WTC11 (cell line): Measurements from ENCODE around the gene EXOSC1. TPM values are rescaled to one million over a fixed set of nuclear protein-coding genes. Genes with fewer than 3 reads are reported as not detected.
A peak's percentile ranks its signal among the peaks of the same experiment; 100 is the strongest.

ENCODE experiments used
- ATAC-seq: fragments of 200-7000 bp; cut with Tn5 transposase; 2 replicates; pipeline ENCODE4 v1.10.0; 2021; ENCODE audit warnings: mild to moderate bottlenecking, moderate library complexity
- CTCF ChIA-PET: fragments of 300-600 bp; sonication (Branson Sonifier 250); formaldehyde crosslinking; loops from one replicate; lab custom pipeline; 2021; ENCODE audit warnings: antibody characterized with exemption; lab: Charles Lee
- POLR2A ChIA-PET: fragments of 350-600 bp; sonication (Branson Sonifier 250); formaldehyde crosslinking; loops from one replicate; lab custom pipeline; 2021; ENCODE audit warnings: antibody characterized with exemption; lab: Charles Lee
- DNase-seq: peaks from one replicate; pipeline ENCODE4 v3.0.0; 2021; ENCODE audit warnings: low spot score
- H3K27ac Mint-ChIP-seq: 2 replicates; pipeline ENCODE4 v1.8.0; 2021; ENCODE audit warnings: mixed read lengths
- H3K27me3 Mint-ChIP-seq: 2 replicates; pipeline ENCODE4 v1.8.0; 2021; ENCODE audit warnings: low read depth, mild to moderate bottlenecking, moderate library complexity, mixed read lengths
- H3K36me3 Mint-ChIP-seq: 2 replicates; pipeline ENCODE4 v1.8.0; 2021; ENCODE audit warnings: mixed read lengths
- H3K4me1 Mint-ChIP-seq: 2 replicates; pipeline ENCODE4 v1.8.0; 2022; ENCODE audit warnings: mixed read lengths
- H3K4me3 Mint-ChIP-seq: 2 replicates; pipeline ENCODE4 v1.8.0; 2021; ENCODE audit warnings: mild to moderate bottlenecking, moderate library complexity, mixed read lengths
- H3K9me3 Mint-ChIP-seq: 2 replicates; pipeline ENCODE4 v1.8.0; 2021; ENCODE audit warnings: mixed read lengths
- CBFB ChIP-seq: sonication (generic); formaldehyde crosslinking; IDR thresholded peaks from 2 replicates; pipeline ENCODE4 v1.8.1; 2022; ENCODE audit warnings: mild to moderate bottlenecking, low read depth, missing genetic modification reagents
- CREB1 ChIP-seq: sonication (generic); formaldehyde crosslinking; IDR thresholded peaks from 2 replicates; pipeline ENCODE4 v1.8.0; 2023; ENCODE audit warnings: mild to moderate bottlenecking, missing genetic modification reagents
- CREM ChIP-seq: sonication (generic); formaldehyde crosslinking; IDR thresholded peaks from 2 replicates; pipeline ENCODE4 v1.8.1; 2022; ENCODE audit warnings: mild to moderate bottlenecking, missing genetic modification reagents, moderate library complexity
- GRHL2 ChIP-seq: fragments of 250-450 bp; sonication (Bioruptor Pico); IDR thresholded peaks from 2 replicates; pipeline ENCODE4 v1.8.0; 2022; ENCODE audit warnings: mild to moderate bottlenecking, moderate library complexity; ENCODE audit not compliant: insufficient replicate concordance, severe bottlenecking
- TCF7 ChIP-seq: sonication (generic); formaldehyde crosslinking; IDR thresholded peaks from 2 replicates; pipeline ENCODE4 v1.8.0; 2022; ENCODE audit warnings: mild to moderate bottlenecking, low read depth, missing genetic modification reagents, moderate library complexity
- ZBTB21 ChIP-seq: sonication (generic); formaldehyde crosslinking; IDR thresholded peaks from 2 replicates; pipeline ENCODE4 v1.8.1; 2023; ENCODE audit warnings: mild to moderate bottlenecking, missing genetic modification reagents, borderline replicate concordance
- ZNF219 ChIP-seq: sonication (generic); formaldehyde crosslinking; IDR thresholded peaks from 2 replicates; pipeline ENCODE4 v1.8.0; 2023; ENCODE audit warnings: missing genetic modification reagents, mild to moderate bottlenecking, borderline replicate concordance
- ZNF317 ChIP-seq: sonication (generic); formaldehyde crosslinking; IDR thresholded peaks from 2 replicates; pipeline ENCODE4 v1.8.1; 2023; ENCODE audit warnings: low read depth, mild to moderate bottlenecking, moderate library complexity, missing genetic modification reagents, borderline replicate concordance
- total RNA-seq: library from RNA; stranded (reverse); gene quantifications from 3 replicates; pipeline ENCODE4 v1.2.3, GENCODE V29; 2021
- TF ChIP-seq, protein P1 (sequence below): sonication (generic); formaldehyde crosslinking; IDR thresholded peaks from 2 replicates; pipeline ENCODE4 v1.8.1; 2023; ENCODE audit warnings: mild to moderate bottlenecking, missing genetic modification reagents, borderline replicate concordance
- TF ChIP-seq, protein P2 (sequence below): sonication (generic); formaldehyde crosslinking; IDR thresholded peaks from 2 replicates; pipeline ENCODE4 v1.8.0; 2022; ENCODE audit warnings: mild to moderate bottlenecking, missing genetic modification reagents
- TF ChIP-seq, protein P3 (sequence below): fragments of 250-450 bp; sonication (Bioruptor Pico); IDR thresholded peaks from 2 replicates; pipeline ENCODE4 v1.9.0; 2021; ENCODE audit warnings: mild to moderate bottlenecking
- TF ChIP-seq, protein P4 (sequence below): sonication (generic); formaldehyde crosslinking; conservative IDR thresholded peaks from 2 replicates; pipeline ENCODE4 v1.8.1; 2022; ENCODE audit warnings: mild to moderate bottlenecking, missing genetic modification reagents
- TF ChIP-seq, protein P5 (sequence below): sonication (generic); formaldehyde crosslinking; IDR thresholded peaks from 2 replicates; pipeline ENCODE4 v1.8.1; 2022; ENCODE audit warnings: low read depth, mild to moderate bottlenecking, moderate library complexity, missing genetic modification reagents, borderline replicate concordance
- TF ChIP-seq, protein P6 (sequence below): sonication (generic); formaldehyde crosslinking; conservative IDR thresholded peaks from 2 replicates; pipeline ENCODE4 v1.8.1; 2023; ENCODE audit warnings: mild to moderate bottlenecking, low read depth, missing genetic modification reagents, moderate library complexity
- TF ChIP-seq, protein P7 (sequence below): sonication (generic); formaldehyde crosslinking; IDR thresholded peaks from 2 replicates; pipeline ENCODE4 v1.8.0; 2022; ENCODE audit warnings: mild to moderate bottlenecking, missing genetic modification reagents

EXOSC1 gene
- total RNA-seq, 1 experiment from 2014 or later = 53.7 TPM

DNA sequence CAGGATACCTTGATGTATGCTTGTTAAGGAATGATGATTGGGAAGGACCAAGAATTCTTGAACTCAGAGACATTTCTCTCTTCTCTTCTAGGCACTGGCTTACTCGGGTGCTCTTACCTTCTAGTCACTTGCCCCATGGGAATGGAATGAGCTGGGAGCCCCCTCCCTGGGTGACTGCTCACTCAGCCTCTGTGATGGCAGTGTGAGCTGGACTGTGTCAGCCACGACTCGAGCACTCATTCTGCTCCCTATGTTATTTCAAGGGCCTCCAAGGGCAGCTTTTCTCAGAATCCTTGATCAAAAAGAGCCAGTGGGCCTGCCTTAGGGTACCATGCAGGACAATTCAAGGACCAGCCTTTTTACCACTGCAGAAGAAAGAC lies 10.9 kb upstream of the EXOSC1 start (continued):
- TF ChIP-seq, protein P1, sequence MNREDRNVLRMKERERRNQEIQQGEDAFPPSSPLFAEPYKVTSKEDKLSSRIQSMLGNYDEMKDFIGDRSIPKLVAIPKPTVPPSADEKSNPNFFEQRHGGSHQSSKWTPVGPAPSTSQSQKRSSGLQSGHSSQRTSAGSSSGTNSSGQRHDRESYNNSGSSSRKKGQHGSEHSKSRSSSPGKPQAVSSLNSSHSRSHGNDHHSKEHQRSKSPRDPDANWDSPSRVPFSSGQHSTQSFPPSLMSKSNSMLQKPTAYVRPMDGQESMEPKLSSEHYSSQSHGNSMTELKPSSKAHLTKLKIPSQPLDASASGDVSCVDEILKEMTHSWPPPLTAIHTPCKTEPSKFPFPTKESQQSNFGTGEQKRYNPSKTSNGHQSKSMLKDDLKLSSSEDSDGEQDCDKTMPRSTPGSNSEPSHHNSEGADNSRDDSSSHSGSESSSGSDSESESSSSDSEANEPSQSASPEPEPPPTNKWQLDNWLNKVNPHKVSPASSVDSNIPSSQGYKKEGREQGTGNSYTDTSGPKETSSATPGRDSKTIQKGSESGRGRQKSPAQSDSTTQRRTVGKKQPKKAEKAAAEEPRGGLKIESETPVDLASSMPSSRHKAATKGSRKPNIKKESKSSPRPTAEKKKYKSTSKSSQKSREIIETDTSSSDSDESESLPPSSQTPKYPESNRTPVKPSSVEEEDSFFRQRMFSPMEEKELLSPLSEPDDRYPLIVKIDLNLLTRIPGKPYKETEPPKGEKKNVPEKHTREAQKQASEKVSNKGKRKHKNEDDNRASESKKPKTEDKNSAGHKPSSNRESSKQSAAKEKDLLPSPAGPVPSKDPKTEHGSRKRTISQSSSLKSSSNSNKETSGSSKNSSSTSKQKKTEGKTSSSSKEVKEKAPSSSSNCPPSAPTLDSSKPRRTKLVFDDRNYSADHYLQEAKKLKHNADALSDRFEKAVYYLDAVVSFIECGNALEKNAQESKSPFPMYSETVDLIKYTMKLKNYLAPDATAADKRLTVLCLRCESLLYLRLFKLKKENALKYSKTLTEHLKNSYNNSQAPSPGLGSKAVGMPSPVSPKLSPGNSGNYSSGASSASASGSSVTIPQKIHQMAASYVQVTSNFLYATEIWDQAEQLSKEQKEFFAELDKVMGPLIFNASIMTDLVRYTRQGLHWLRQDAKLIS (CRISPR knock-in tag) = no peak
- TF ChIP-seq, protein P2, sequence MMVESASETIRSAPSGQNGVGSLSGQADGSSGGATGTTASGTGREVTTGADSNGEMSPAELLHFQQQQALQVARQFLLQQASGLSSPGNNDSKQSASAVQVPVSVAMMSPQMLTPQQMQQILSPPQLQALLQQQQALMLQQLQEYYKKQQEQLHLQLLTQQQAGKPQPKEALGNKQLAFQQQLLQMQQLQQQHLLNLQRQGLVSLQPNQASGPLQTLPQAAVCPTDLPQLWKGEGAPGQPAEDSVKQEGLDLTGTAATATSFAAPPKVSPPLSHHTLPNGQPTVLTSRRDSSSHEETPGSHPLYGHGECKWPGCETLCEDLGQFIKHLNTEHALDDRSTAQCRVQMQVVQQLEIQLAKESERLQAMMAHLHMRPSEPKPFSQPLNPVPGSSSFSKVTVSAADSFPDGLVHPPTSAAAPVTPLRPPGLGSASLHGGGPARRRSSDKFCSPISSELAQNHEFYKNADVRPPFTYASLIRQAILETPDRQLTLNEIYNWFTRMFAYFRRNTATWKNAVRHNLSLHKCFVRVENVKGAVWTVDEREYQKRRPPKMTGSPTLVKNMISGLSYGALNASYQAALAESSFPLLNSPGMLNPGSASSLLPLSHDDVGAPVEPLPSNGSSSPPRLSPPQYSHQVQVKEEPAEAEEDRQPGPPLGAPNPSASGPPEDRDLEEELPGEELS (CRISPR knock-in tag) = no peak
- TF ChIP-seq, all 79 proteins: peak for 0

DNA sequence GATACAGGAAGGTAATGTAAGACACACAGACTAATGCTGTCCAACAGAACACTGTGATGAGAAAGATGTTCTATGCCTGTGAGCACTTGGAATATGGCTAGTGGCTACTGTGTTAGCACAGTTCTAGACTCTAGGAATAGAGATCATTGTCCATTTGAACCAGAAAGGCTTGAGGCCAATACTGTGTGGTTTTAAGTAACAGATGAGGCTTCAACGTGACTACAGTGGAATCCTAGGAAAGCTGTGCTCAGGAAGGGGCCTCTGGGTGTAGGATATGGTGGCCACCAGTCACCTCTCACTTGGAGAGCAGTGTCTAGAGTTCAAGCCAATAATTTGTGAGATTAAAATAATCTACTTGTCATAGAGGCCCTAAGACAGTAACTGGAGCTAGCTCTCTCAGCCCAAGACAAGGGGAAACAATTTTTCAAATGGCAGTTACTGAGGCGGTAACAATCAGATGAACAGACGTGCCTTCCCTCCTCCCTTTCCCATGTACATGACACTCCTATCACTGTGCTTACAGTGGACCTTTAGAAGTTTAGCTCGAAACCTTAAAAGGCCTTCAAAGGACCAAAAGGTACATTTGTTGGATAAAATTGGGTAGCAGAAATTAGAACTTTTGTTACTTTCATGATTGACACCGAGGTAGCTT lies 10.4 kb upstream of the EXOSC1 start:
- TF ChIP-seq CBFB (CRISPR knock-in tag) = no peak
- TF ChIP-seq, protein P3, sequence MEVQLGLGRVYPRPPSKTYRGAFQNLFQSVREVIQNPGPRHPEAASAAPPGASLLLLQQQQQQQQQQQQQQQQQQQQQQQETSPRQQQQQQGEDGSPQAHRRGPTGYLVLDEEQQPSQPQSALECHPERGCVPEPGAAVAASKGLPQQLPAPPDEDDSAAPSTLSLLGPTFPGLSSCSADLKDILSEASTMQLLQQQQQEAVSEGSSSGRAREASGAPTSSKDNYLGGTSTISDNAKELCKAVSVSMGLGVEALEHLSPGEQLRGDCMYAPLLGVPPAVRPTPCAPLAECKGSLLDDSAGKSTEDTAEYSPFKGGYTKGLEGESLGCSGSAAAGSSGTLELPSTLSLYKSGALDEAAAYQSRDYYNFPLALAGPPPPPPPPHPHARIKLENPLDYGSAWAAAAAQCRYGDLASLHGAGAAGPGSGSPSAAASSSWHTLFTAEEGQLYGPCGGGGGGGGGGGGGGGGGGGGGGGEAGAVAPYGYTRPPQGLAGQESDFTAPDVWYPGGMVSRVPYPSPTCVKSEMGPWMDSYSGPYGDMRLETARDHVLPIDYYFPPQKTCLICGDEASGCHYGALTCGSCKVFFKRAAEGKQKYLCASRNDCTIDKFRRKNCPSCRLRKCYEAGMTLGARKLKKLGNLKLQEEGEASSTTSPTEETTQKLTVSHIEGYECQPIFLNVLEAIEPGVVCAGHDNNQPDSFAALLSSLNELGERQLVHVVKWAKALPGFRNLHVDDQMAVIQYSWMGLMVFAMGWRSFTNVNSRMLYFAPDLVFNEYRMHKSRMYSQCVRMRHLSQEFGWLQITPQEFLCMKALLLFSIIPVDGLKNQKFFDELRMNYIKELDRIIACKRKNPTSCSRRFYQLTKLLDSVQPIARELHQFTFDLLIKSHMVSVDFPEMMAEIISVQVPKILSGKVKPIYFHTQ = no peak
- TF ChIP-seq, protein P4, sequence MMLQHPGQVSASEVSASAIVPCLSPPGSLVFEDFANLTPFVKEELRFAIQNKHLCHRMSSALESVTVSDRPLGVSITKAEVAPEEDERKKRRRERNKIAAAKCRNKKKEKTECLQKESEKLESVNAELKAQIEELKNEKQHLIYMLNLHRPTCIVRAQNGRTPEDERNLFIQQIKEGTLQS = no peak
- no peak for TF ChIP-seq ZBTB21 (CRISPR knock-in tag)
- TF ChIP-seq, protein P5, sequence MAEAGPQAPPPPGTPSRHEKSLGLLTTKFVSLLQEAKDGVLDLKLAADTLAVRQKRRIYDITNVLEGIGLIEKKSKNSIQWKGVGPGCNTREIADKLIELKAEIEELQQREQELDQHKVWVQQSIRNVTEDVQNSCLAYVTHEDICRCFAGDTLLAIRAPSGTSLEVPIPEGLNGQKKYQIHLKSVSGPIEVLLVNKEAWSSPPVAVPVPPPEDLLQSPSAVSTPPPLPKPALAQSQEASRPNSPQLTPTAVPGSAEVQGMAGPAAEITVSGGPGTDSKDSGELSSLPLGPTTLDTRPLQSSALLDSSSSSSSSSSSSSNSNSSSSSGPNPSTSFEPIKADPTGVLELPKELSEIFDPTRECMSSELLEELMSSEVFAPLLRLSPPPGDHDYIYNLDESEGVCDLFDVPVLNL = no peak
- no peak for TF ChIP-seq ZNF219
- no peak for TF ChIP-seq CREM (CRISPR knock-in tag)
- no peak for TF ChIP-seq GRHL2 (CRISPR knock-in tag)
- TF ChIP-seq, protein P6, sequence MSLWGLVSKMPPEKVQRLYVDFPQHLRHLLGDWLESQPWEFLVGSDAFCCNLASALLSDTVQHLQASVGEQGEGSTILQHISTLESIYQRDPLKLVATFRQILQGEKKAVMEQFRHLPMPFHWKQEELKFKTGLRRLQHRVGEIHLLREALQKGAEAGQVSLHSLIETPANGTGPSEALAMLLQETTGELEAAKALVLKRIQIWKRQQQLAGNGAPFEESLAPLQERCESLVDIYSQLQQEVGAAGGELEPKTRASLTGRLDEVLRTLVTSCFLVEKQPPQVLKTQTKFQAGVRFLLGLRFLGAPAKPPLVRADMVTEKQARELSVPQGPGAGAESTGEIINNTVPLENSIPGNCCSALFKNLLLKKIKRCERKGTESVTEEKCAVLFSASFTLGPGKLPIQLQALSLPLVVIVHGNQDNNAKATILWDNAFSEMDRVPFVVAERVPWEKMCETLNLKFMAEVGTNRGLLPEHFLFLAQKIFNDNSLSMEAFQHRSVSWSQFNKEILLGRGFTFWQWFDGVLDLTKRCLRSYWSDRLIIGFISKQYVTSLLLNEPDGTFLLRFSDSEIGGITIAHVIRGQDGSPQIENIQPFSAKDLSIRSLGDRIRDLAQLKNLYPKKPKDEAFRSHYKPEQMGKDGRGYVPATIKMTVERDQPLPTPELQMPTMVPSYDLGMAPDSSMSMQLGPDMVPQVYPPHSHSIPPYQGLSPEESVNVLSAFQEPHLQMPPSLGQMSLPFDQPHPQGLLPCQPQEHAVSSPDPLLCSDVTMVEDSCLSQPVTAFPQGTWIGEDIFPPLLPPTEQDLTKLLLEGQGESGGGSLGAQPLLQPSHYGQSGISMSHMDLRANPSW (CRISPR knock-in tag) = no peak
- no peak for TF ChIP-seq TCF7 (CRISPR knock-in tag)
- TF ChIP-seq ZNF317 (CRISPR knock-in tag) = no peak
- TF ChIP-seq, protein P7, sequence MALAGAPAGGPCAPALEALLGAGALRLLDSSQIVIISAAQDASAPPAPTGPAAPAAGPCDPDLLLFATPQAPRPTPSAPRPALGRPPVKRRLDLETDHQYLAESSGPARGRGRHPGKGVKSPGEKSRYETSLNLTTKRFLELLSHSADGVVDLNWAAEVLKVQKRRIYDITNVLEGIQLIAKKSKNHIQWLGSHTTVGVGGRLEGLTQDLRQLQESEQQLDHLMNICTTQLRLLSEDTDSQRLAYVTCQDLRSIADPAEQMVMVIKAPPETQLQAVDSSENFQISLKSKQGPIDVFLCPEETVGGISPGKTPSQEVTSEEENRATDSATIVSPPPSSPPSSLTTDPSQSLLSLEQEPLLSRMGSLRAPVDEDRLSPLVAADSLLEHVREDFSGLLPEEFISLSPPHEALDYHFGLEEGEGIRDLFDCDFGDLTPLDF (CRISPR knock-in tag) = no peak
- TF ChIP-seq CREB1 = no peak
- no peaks in the 10 kb centered on the region for H3K27me3 Mint-ChIP-seq
- CTCF ChIA-PET = interaction anchor here (0.9 kb wide), 1 partner anchor 156 kb away, joined by 4 read pairs; no protein-coding TSS in a partner anchor
- ATAC-seq = no peak
- DNase-seq = no peak
- peak overlapping the region; percentile 49 for H3K27ac Mint-ChIP-seq
- H3K9me3 Mint-ChIP-seq = 0 out of 2 replicates have a peak, but pooled peaks cover 5% of the 10 kb centered on the region
- no peak overlapping the region for H3K4me3 Mint-ChIP-seq
- POLR2A ChIA-PET = interaction anchor here (0.5 to 1.2 kb wide), 3 partner anchors 55 to 184 kb away, joined by 3 read pairs; partner anchors contain the start of gene PI4K2A
- no peaks in the 10 kb centered on the region for H3K4me1 Mint-ChIP-seq
- H3K36me3 Mint-ChIP-seq = peaks cover 76% of the 10 kb centered on the region
